ENCODE measurements around the gene ZBTB5. TPM values are rescaled to one million over a fixed set of nuclear protein-coding genes. Genes with fewer than 3 reads are reported as not detected.
A peak's percentile ranks its signal among the peaks of the same experiment; 100 is the strongest.

Gene ZBTB5
- total RNA-seq, 2 donors from 2014 or later, result 12.5 to 19.4 TPM

DNA sequence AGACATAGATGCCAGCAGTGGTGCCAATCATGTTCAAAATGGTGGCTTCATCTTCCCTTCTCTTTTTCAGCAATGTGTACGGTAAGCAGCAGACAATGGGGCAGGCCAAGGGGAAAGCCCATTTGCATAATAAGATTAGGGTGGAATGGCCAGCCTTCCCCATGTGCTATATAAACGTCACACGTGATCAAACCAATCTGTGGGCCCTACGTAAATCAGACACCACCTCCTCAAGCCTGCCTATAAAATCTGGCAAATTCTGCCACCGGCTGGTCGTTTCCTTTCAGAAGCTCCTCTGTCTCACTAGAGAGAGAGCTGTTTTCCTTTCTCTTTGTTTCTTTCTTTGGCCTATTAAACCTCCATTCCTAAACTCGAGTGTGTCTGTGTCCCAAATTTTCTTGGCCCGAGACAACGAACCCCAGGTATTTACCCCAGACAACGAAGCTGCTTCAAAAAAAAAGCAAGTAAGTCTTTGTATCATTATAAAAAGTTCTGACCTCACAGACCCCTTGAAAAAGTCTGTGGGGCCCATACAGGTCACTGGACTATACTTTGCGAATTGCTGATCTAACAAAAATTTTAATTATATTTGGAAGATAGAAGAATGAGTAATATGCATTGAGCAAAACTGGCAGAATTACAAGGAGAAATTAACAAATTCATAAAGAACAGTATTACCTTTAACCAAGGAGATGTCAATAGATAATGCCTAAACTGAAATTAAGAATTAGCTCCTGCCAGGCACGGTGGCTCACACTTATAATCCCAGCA is 15.2 kb downstream of the ZBTB5 start:
- no peak overlapping the region for H3K4me3 ChIP-seq (ENCODE audit: low read length)
- peaks cover 2% of the 10 kb centered on the region for H3K9me3 ChIP-seq (ENCODE audit: control insufficient read depth, low read length)
- 83 to 86% methylated on average over 9 to 12 of the region's 12 CpGs for WGBS, 2 experiments (ENCODE audit: insufficient coverage in 1 of 2, insufficient read length in 1 of 2)
- H3K27ac Mint-ChIP-seq, result peak overlapping the region; percentile 80
- peaks cover 30% of the 10 kb centered on the region for H3K36me3 Mint-ChIP-seq (ENCODE audit: low read depth)
- H3K9ac ChIP-seq (ENCODE audit: extremely low read depth, low read length, poor library complexity, severe bottlenecking), result no peak overlapping the region
- H3K27me3 Mint-ChIP-seq (ENCODE audit: insufficient read depth), result no peaks in the 10 kb centered on the region
- TF ChIP-seq, protein P1, sequence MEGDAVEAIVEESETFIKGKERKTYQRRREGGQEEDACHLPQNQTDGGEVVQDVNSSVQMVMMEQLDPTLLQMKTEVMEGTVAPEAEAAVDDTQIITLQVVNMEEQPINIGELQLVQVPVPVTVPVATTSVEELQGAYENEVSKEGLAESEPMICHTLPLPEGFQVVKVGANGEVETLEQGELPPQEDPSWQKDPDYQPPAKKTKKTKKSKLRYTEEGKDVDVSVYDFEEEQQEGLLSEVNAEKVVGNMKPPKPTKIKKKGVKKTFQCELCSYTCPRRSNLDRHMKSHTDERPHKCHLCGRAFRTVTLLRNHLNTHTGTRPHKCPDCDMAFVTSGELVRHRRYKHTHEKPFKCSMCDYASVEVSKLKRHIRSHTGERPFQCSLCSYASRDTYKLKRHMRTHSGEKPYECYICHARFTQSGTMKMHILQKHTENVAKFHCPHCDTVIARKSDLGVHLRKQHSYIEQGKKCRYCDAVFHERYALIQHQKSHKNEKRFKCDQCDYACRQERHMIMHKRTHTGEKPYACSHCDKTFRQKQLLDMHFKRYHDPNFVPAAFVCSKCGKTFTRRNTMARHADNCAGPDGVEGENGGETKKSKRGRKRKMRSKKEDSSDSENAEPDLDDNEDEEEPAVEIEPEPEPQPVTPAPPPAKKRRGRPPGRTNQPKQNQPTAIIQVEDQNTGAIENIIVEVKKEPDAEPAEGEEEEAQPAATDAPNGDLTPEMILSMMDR (conservative IDR thresholded peaks at IDR 0.05), result no peak
- peaks cover 2% of the 10 kb centered on the region for H3K4me1 ChIP-seq (ENCODE audit: control insufficient read depth, insufficient read depth, low read length)
- peak overlapping the region; percentile 75 for H3K27ac ChIP-seq (ENCODE audit: low read depth, low read length)
- peaks cover 12% of the 10 kb centered on the region for H3K36me3 ChIP-seq (ENCODE audit: control insufficient read depth, insufficient read depth, low read length)
- no peaks in the 10 kb centered on the region for H3K27me3 ChIP-seq (ENCODE audit: control insufficient read depth, insufficient read depth, low read length, poor library complexity, severe bottlenecking)
- peaks cover 21% of the 10 kb centered on the region for H3K4me1 Mint-ChIP-seq
- no peak overlapping the region for H3K4me3 Mint-ChIP-seq
- DNase-seq, result peak; percentile 57
- peaks cover 3% of the 10 kb centered on the region for H3K9me3 Mint-ChIP-seq

DNA sequence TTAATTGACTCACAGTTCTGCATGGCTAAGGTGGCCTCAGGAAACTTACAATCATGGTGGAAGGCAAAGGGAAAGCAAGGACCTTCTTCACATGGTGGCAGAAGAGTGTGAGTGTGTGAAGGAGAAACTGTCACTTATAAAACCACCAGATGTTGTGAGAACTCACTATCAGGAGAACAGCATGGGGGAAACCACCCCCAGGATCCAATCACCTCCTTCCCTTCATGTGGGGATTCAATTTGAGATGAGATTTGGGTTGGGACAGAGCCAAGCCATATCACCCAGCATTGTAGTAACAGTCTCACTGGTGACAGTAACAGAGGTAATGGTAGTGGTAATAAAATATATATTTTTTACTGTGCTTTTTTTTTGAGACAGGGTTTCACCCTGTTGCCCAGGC is 18.1 kb downstream of the ZBTB5 start:
- peaks cover 45% of the 10 kb centered on the region for H3K36me3 Mint-ChIP-seq (ENCODE audit: low read depth)
- H3K27ac ChIP-seq (ENCODE audit: low read depth, low read length), result no peak overlapping the region
- no peaks in the 10 kb centered on the region for H3K27me3 Mint-ChIP-seq (ENCODE audit: insufficient read depth)
- peaks cover 2% of the 10 kb centered on the region for H3K4me1 ChIP-seq (ENCODE audit: control insufficient read depth, insufficient read depth, low read length)
- TF ChIP-seq, protein P1 (conservative IDR thresholded peaks at IDR 0.05), result no peak
- H3K9me3 ChIP-seq (ENCODE audit: control insufficient read depth, low read length), result no peaks in the 10 kb centered on the region
- no peaks in the 10 kb centered on the region for H3K27me3 ChIP-seq (ENCODE audit: control insufficient read depth, insufficient read depth, low read length, poor library complexity, severe bottlenecking)
- H3K4me3 Mint-ChIP-seq, result no peak overlapping the region
- no peaks in the 10 kb centered on the region for H3K9me3 Mint-ChIP-seq
- H3K4me1 Mint-ChIP-seq, result peaks cover 25% of the 10 kb centered on the region
- H3K4me3 ChIP-seq (ENCODE audit: low read length), result no peak overlapping the region
- H3K9ac ChIP-seq (ENCODE audit: extremely low read depth, low read length, poor library complexity, severe bottlenecking), result no peak overlapping the region
- no peak overlapping the region for H3K27ac Mint-ChIP-seq
- no peak for DNase-seq
- peaks cover 28% of the 10 kb centered on the region for H3K36me3 ChIP-seq (ENCODE audit: control insufficient read depth, insufficient read depth, low read length)

DNA sequence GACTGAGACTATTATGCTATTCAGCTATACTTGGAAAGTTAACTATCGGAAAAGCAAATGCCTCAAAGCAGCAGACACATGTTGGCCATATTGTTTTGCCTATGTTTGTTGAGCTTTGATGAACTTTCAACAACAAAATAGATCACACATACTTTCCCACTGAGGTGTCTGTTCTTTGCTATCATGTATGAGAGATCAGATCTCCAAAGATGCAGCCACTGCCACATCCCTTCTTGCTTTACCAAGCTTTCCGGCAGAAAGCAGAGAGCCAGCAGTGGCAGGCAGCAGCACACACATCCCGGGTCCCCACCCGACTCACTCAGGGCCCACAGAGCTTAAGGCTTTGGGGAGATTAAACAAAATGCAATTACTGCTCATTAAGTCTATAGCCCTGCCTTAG is 18.8 kb downstream of the ZBTB5 start:
- no peak for DNase-seq
- H3K36me3 Mint-ChIP-seq (ENCODE audit: low read depth), result peaks cover 50% of the 10 kb centered on the region
- Histone ChIP-seq H3K36me3 (ENCODE audit: control insufficient read depth, insufficient read depth, low read length) (peaks cover 34% of the 10 kb centered on the region), H3K4me3 (ENCODE audit: low read length) (no peak overlapping the region), H3K27ac (ENCODE audit: low read depth, low read length) (no peak overlapping the region), H3K9me3 (ENCODE audit: control insufficient read depth, low read length) (no peaks in the 10 kb centered on the region), H3K27me3 (ENCODE audit: control insufficient read depth, insufficient read depth, low read length, poor library complexity, severe bottlenecking) (no peaks in the 10 kb centered on the region), H3K4me1 (ENCODE audit: control insufficient read depth, insufficient read depth, low read length) (peaks cover 2% of the 10 kb centered on the region), H3K9ac (ENCODE audit: extremely low read depth, low read length, poor library complexity, severe bottlenecking) (no peak overlapping the region)
- no peaks in the 10 kb centered on the region for H3K9me3 Mint-ChIP-seq
- WGBS, 2 experiments (ENCODE audit: insufficient coverage in 1 of 2, insufficient read length in 1 of 2), result 57 to 95% methylated on average over 1 to 4 of the region's 4 CpGs
- TF ChIP-seq, protein P1 (conservative IDR thresholded peaks at IDR 0.05), result no peak
- no peak overlapping the region for H3K4me3 Mint-ChIP-seq
- no peak overlapping the region for H3K27ac Mint-ChIP-seq
- H3K4me1 Mint-ChIP-seq, result peaks cover 25% of the 10 kb centered on the region
- H3K27me3 Mint-ChIP-seq (ENCODE audit: insufficient read depth), result no peaks in the 10 kb centered on the region

Measured in endodermal cell (in vitro differentiated cells).